ENCODE measurements around the gene SCARB1.

SCARB1 gene

GRCh38 chr12:124844411-124845397 lies 19.0 kb downstream of the SCARB1 start:
- DNase-seq (ENCODE audit: extremely low read depth, insufficient read length), result no peak
- H3K36me3 ChIP-seq (ENCODE audit: control insufficient read depth, insufficient read depth, low read length), result peaks cover 18% of the 10 kb centered on the region
- no peaks in the 10 kb centered on the region for H3K27me3 ChIP-seq (replicated peaks; ENCODE audit: control insufficient read depth, insufficient read depth, low read length)
- no peak for TF ChIP-seq CTCF (IDR thresholded peaks at IDR 0.05; ENCODE audit: insufficient read depth, low read length, poor library complexity, severe bottlenecking)
- H3K4me3 ChIP-seq (replicated peaks; ENCODE audit: low read depth, low read length), result no peak overlapping the region

GRCh38 chr12:124842800-124843510 lies 20.7 kb downstream of the SCARB1 start:
- H3K4me3 ChIP-seq (replicated peaks; ENCODE audit: low read depth, low read length), result no peak overlapping the region
- DNase-seq (ENCODE audit: extremely low read depth, insufficient read length), result no peak
- no peak for TF ChIP-seq CTCF (IDR thresholded peaks at IDR 0.05; ENCODE audit: insufficient read depth, low read length, poor library complexity, severe bottlenecking)
- no peaks in the 10 kb centered on the region for H3K27me3 ChIP-seq (replicated peaks; ENCODE audit: control insufficient read depth, insufficient read depth, low read length)
- H3K36me3 ChIP-seq (ENCODE audit: control insufficient read depth, insufficient read depth, low read length), result peaks cover 12% of the 10 kb centered on the region

- no peak for DNase-seq (ENCODE audit: extremely low read depth, insufficient read length)
- no peak for TF ChIP-seq CTCF (IDR thresholded peaks at IDR 0.05; ENCODE audit: insufficient read depth, low read length, poor library complexity, severe bottlenecking)
- Histone ChIP-seq H3K27me3 (replicated peaks; ENCODE audit: control insufficient read depth, insufficient read depth, low read length) (no peaks in the 10 kb centered on the region), H3K36me3 (ENCODE audit: control insufficient read depth, insufficient read depth, low read length) (peaks cover 8% of the 10 kb centered on the region), H3K4me3 (replicated peaks; ENCODE audit: low read depth, low read length) (no peak overlapping the region)
These were observed 21.5 kb downstream of the SCARB1 start for GRCh38 chr12:124842073-124842749.

- Histone ChIP-seq H3K36me3 (ENCODE audit: control insufficient read depth, insufficient read depth, low read length) (peaks cover 3% of the 10 kb centered on the region), H3K4me3 (replicated peaks; ENCODE audit: low read depth, low read length) (no peak overlapping the region), H3K27me3 (replicated peaks; ENCODE audit: control insufficient read depth, insufficient read depth, low read length) (no peaks in the 10 kb centered on the region)
- TF ChIP-seq CTCF (IDR thresholded peaks at IDR 0.05; ENCODE audit: insufficient read depth, low read length, poor library complexity, severe bottlenecking), result no peak
- no peak for DNase-seq (ENCODE audit: extremely low read depth, insufficient read length)
These were observed 22.1 kb downstream of the SCARB1 start for GRCh38 chr12:124841558-124841945.

- Histone ChIP-seq H3K27me3 (replicated peaks; ENCODE audit: control insufficient read depth, insufficient read depth, low read length) (no peaks in the 10 kb centered on the region), H3K36me3 (ENCODE audit: control insufficient read depth, insufficient read depth, low read length) (peaks cover 2% of the 10 kb centered on the region), H3K4me3 (replicated peaks; ENCODE audit: low read depth, low read length) (no peak overlapping the region)
- DNase-seq (ENCODE audit: extremely low read depth, insufficient read length), result no peak
- no peak for TF ChIP-seq CTCF (IDR thresholded peaks at IDR 0.05; ENCODE audit: insufficient read depth, low read length, poor library complexity, severe bottlenecking)
These were observed 25.5 kb downstream of the SCARB1 start for GRCh38 chr12:124837958-124838803.

Data from GM06990 (cell line).